Measurements from ENCODE around the gene ARL16. TPM values are rescaled to one million over a fixed set of nuclear protein-coding genes. Genes with fewer than 3 reads are reported as not detected.
A peak's percentile ranks its signal among the peaks of the same experiment; 100 is the strongest.

ARL16 gene
- total and polyA plus RNA-seq, 2 of the 4 experiments (the other 2 are of a cell fraction), result 51.1 to 77.9 TPM

- H3K4me2 ChIP-seq (ENCODE audit: low read depth, low read length), result peak overlapping the region; percentile 99
Observed at GRCh38 chr17:81684442-81684911, 880 bp upstream of the ARL16 start.

More at GRCh38 chr17:81684442-81684911, 880 bp upstream of the ARL16 start:
- TF ChIP-seq RCOR1 (IDR thresholded peaks at IDR 0.05; ENCODE audit: insufficient replicate concordance, low read length) (no peak), FOS (IDR thresholded peaks at IDR 0.05; ENCODE audit: low read depth, low read length) (peak; percentile 73), CTCF (conservative IDR thresholded peaks at IDR 0.05; ENCODE audit: low read depth, low read length) (no peak), BHLHE40 (IDR thresholded peaks at IDR 0.05; ENCODE audit: low read depth, low read length) (peak; percentile 71), MXI1 (IDR thresholded peaks at IDR 0.05; ENCODE audit: borderline replicate concordance, low read depth, low read length) (peak; percentile 83; the same call in 1 of the 2 replicates), USF2 (IDR thresholded peaks at IDR 0.05; ENCODE audit: low read depth, low read length) (peak; percentile 66)
- Histone ChIP-seq H4K91ac (ENCODE audit: insufficient read depth, low read depth, low read length) (peak overlapping the region; percentile 75), H3K27ac (ENCODE audit: insufficient read depth, low read length) (peak overlapping the region; percentile 81), H3K9me3 (ENCODE audit: control insufficient read depth, insufficient read depth, low read length) (no peaks in the 10 kb centered on the region), H3K18ac (ENCODE audit: low read depth, low read length) (peak overlapping the region; percentile 56; the same call in 1 of the 2 replicates), H3K4me1 (ENCODE audit: control insufficient read depth, insufficient read depth, low read length) (peaks cover 10% of the 10 kb centered on the region), H2AK5ac (ENCODE audit: low read depth, low read length) (peak overlapping the region; percentile 99), H3K9me1 (ENCODE audit: insufficient read depth, low read length) (peaks cover 6% of the 10 kb centered on the region; the same call in 1 of the 2 replicates), H2BK20ac (ENCODE audit: low read depth, low read length) (no peak overlapping the region), H2BK15ac (ENCODE audit: low read depth, low read length) (no peak overlapping the region; the same call in 2 of the 3 replicates), H4K5ac (ENCODE audit: low read depth, low read length) (peak overlapping the region; percentile 72), H2AFZ (replicated peaks; ENCODE audit: low read length, poor library complexity) (peak overlapping the region; percentile 87), H3K4ac (ENCODE audit: low read depth, low read length) (peak overlapping the region; percentile 82), H2BK5ac (ENCODE audit: low read depth, low read length, poor library complexity, severe bottlenecking) (peak overlapping the region; percentile 75), H3K79me1 (ENCODE audit: low read depth in 1 of 2, low read length in 2 of 2) (peaks cover 15 to 76% of the 10 kb centered on the region in 2 experiments; a peak in 3 of 4 replicates), H3K36me3 (ENCODE audit: control insufficient read depth, insufficient read depth, low read length) (peaks cover 42% of the 10 kb centered on the region), H3K9ac (ENCODE audit: low read depth, low read length) (peak overlapping the region; percentile 90), H3K56ac (ENCODE audit: extremely low read depth, insufficient read depth, low read length) (peak overlapping the region; percentile 64; the same call in 1 of the 2 replicates), H3K14ac (replicated peaks; ENCODE audit: low read depth, low read length) (peak overlapping the region; percentile 79), H2AK9ac (replicated peaks; ENCODE audit: low read depth, low read length, poor library complexity) (peak overlapping the region; percentile 97), H4K8ac (ENCODE audit: low read depth in 2 of 2, low read length in 2 of 2) (peak overlapping the region; percentile 65 to 95), H3K27me3 (ENCODE audit: control insufficient read depth, insufficient read depth, low read length) (no peaks in the 10 kb centered on the region), H4K20me1 (ENCODE audit: insufficient read depth, low read length) (peaks cover 56% of the 10 kb centered on the region), H3K4me3 (ENCODE audit: insufficient read depth, low read depth, low read length) (peak overlapping the region; percentile 59), H2BK120ac (ENCODE audit: low read depth, low read length) (peak overlapping the region; percentile 21; the same call in 1 of the 2 replicates), H3K23ac (ENCODE audit: low read depth, low read length) (peak overlapping the region; percentile 98)
- DNase-seq, result peak; percentile 88
- TSS peak; percentile 72 for BruUV-seq (replicated peaks)
- POLR2A ChIA-PET (ENCODE audit: unreplicated experiment), result interaction anchor here (0.6 kb wide), 1 partner anchor 50 kb away, joined by 10 read pairs; no protein-coding TSS in a partner anchor
- in situ Hi-C loops (cut with MboI; ENCODE audit: low sequenced_read_pairs) (no loop called here), dilution Hi-C loops (cut with HindIII; ENCODE audit: low sequenced_read_pairs, unreplicated experiment) (no loop called here), intact Hi-C loops (cut with micrococcal nuclease) (no loop called here)
- 10% methylated on average over 4 of the region's 16 CpGs; no CpG with 5 or more reads in 1 of the 2 experiments for WGBS, 2 experiments (ENCODE audit: extremely low coverage in 2 of 2, insufficient read length in 1 of 2)
- CTCF ChIA-PET, result no interaction called here
- ATAC-seq (ENCODE audit: low read depth), result no peak; the same call in 1 of the 2 replicates

Measured in IMR-90 (cell line).